Gastroesophageal sphincter (tissue), 3 donors: Measurements from ENCODE around the gene H2AZ1.

Experiments used
- EP300 ChIP-seq: sonication (generic); formaldehyde crosslinking; IDR thresholded peaks from one replicate; pipeline ENCODE4 v1.6.1; 2017; ENCODE audit warnings: antibody characterized with exemption, mild to moderate bottlenecking
- POLR2A ChIP-seq, 2 donors: fragments of 450-650 bp; IDR thresholded peaks; one replicate each; pipeline ENCODE4 v1.6.1; 2017; ENCODE audit warnings: antibody characterized with exemption in 2 of 2, mild to moderate bottlenecking in 2 of 2, moderate library complexity in 1 of 2
- TF ChIP-seq, protein P1 (sequence below), 4 experiments: fragments of 200-600 bp in 2 of 4; fragments of 450-650 bp in 2 of 4; sonication (generic) in 1 of 4; IDR thresholded peaks; one replicate each; pipeline ENCODE4 v1.5.1; 2017 to 2019; ENCODE audit warnings: antibody characterized with exemption in 4 of 4, mild to moderate bottlenecking in 2 of 4, moderate library complexity in 2 of 4

- TF ChIP-seq, protein P1, sequence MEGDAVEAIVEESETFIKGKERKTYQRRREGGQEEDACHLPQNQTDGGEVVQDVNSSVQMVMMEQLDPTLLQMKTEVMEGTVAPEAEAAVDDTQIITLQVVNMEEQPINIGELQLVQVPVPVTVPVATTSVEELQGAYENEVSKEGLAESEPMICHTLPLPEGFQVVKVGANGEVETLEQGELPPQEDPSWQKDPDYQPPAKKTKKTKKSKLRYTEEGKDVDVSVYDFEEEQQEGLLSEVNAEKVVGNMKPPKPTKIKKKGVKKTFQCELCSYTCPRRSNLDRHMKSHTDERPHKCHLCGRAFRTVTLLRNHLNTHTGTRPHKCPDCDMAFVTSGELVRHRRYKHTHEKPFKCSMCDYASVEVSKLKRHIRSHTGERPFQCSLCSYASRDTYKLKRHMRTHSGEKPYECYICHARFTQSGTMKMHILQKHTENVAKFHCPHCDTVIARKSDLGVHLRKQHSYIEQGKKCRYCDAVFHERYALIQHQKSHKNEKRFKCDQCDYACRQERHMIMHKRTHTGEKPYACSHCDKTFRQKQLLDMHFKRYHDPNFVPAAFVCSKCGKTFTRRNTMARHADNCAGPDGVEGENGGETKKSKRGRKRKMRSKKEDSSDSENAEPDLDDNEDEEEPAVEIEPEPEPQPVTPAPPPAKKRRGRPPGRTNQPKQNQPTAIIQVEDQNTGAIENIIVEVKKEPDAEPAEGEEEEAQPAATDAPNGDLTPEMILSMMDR (IDR thresholded peaks at IDR 0.05): no peak
- TF ChIP-seq POLR2A (IDR thresholded peaks at IDR 0.05): no peak
- TF ChIP-seq EP300: no peak
Measured at GRCh38 chr4:99968330-99968729, 18.3 kb upstream of the H2AZ1 start.
